HEK293 (cell line): ENCODE measurements around the gene ZEB2.

Experiments
- CTCF ChIA-PET: fragments of 350-600 bp; formaldehyde crosslinking; extraction: SDS; loops from one replicate; lab custom pipeline; 2021; ENCODE audit warnings: antibody characterized with exemption; lab: Yijun Ruan, JAX
- POLR2A ChIA-PET: fragments of 300-600 bp; formaldehyde crosslinking; extraction: SDS; loops from one replicate; lab custom pipeline; 2020; ENCODE audit warnings: antibody characterized with exemption, inconsistent platforms; lab: Yijun Ruan, JAX
- H3K27ac ChIP-seq: fragments of 200-500 bp; sonication (Bioruptor generic); 2 replicates; pipeline ENCODE4 v1.5.1; 2014; ENCODE audit warnings: low read depth, low read length, control low read depth, inconsistent platforms; ENCODE audit errors: extremely low read depth
- H3K36me3 ChIP-seq, 2 experiments: fragments of 200-500 bp in 1 of 2; sonication (Bioruptor generic) in 1 of 2; 1 replicate in 1 of 2; 2 replicates in 1 of 2; pipeline ENCODE4 v1.5.1; 2014 to 2017; ENCODE audit warnings: inconsistent platforms in 2 of 2, low read length in 2 of 2; ENCODE audit not compliant: control insufficient read depth in 2 of 2, insufficient read depth in 1 of 2
- H3K4me1 ChIP-seq: fragments of 200-500 bp; sonication (Bioruptor generic); 2 replicates; pipeline ENCODE4 v1.5.1; 2014; ENCODE audit warnings: mild to moderate bottlenecking, low read length, inconsistent platforms; ENCODE audit not compliant: control insufficient read depth, insufficient read depth
- H3K4me3 ChIP-seq: 2 replicates; pipeline ENCODE4 v1.5.1; 2011; ENCODE audit warnings: low read depth, mild to moderate bottlenecking, control low read depth, low read length, moderate library complexity
- H3K9me3 ChIP-seq: fragments of 200-500 bp; sonication (Bioruptor generic); 2 replicates; pipeline ENCODE4 v1.5.1; 2014; ENCODE audit warnings: low read depth, low read length, inconsistent platforms; ENCODE audit not compliant: control insufficient read depth, insufficient read depth
- BCL11B ChIP-seq: fragments of 450-650 bp; formaldehyde crosslinking; IDR thresholded peaks from 2 replicates; pipeline ENCODE4 v1.5.1; 2016; ENCODE audit warnings: low read depth, missing biosample characterization, missing genetic modification characterization
- HOXC10 ChIP-seq: sonication (generic); formaldehyde crosslinking; IDR thresholded peaks from 2 replicates; pipeline ENCODE4 v1.8.1; 2023; ENCODE audit warnings: mild to moderate bottlenecking, missing genetic modification reagents
- HOXD13 ChIP-seq: sonication (generic); formaldehyde crosslinking; IDR thresholded peaks from 2 replicates; pipeline ENCODE4 v1.8.0; 2022; ENCODE audit warnings: missing genetic modification reagents, borderline replicate concordance
- KLF8 ChIP-seq: fragments of 450-650 bp; formaldehyde crosslinking; IDR thresholded peaks from 2 replicates; pipeline ENCODE4 v1.5.1; 2016; ENCODE audit warnings: missing biosample characterization, missing genetic modification characterization
- MYNN ChIP-seq: fragments of 450-650 bp; formaldehyde crosslinking; IDR thresholded peaks from 2 replicates; pipeline ENCODE4 v1.5.1; 2016; ENCODE audit warnings: missing biosample characterization, missing genetic modification characterization, borderline replicate concordance
- PRDM10 ChIP-seq: fragments of 450-650 bp; formaldehyde crosslinking; IDR thresholded peaks from 2 replicates; pipeline ENCODE4 v1.5.1; 2016; ENCODE audit warnings: missing biosample characterization, missing genetic modification characterization
- WT1 ChIP-seq: fragments of 450-650 bp; formaldehyde crosslinking; IDR thresholded peaks from 2 replicates; pipeline ENCODE4 v1.5.1; 2016; ENCODE audit warnings: missing biosample characterization, missing genetic modification characterization
- ZFP41 ChIP-seq: fragments of 450-650 bp; formaldehyde crosslinking; IDR thresholded peaks from 2 replicates; pipeline ENCODE4 v1.5.1; 2016; ENCODE audit warnings: missing biosample characterization, missing genetic modification characterization, borderline replicate concordance
- ZNF157 ChIP-seq: fragments of 450-650 bp; formaldehyde crosslinking; IDR thresholded peaks from 2 replicates; pipeline ENCODE4 v1.5.1; 2016; ENCODE audit warnings: missing biosample characterization, missing genetic modification characterization
- ZNF214 ChIP-seq: fragments of 450-650 bp; formaldehyde crosslinking; IDR thresholded peaks from 2 replicates; pipeline ENCODE4 v1.5.1; 2017; ENCODE audit warnings: missing biosample characterization, mild to moderate bottlenecking, missing genetic modification characterization, borderline replicate concordance
- ZNF221 ChIP-seq: fragments of 450-650 bp; formaldehyde crosslinking; IDR thresholded peaks from 2 replicates; pipeline ENCODE4 v1.5.1; 2017; ENCODE audit warnings: missing biosample characterization, missing genetic modification characterization, borderline replicate concordance
- ZNF223 ChIP-seq: fragments of 450-650 bp; formaldehyde crosslinking; IDR thresholded peaks from 2 replicates; pipeline ENCODE4 v1.5.1; 2016; ENCODE audit warnings: missing biosample characterization, missing genetic modification characterization
- ZNF426 ChIP-seq: fragments of 450-650 bp; formaldehyde crosslinking; IDR thresholded peaks from 2 replicates; pipeline ENCODE4 v1.5.1; 2017; ENCODE audit warnings: missing biosample characterization, missing genetic modification characterization, mild to moderate bottlenecking, inconsistent platforms, moderate library complexity
- ZNF510 ChIP-seq: fragments of 450-650 bp; formaldehyde crosslinking; IDR thresholded peaks from 2 replicates; pipeline ENCODE4 v1.5.1; 2018; ENCODE audit warnings: mild to moderate bottlenecking, missing genetic modification characterization, missing biosample characterization; ENCODE audit not compliant: insufficient replicate concordance
- ZNF530 ChIP-seq: fragments of 450-650 bp; formaldehyde crosslinking; IDR thresholded peaks from 2 replicates; pipeline ENCODE4 v1.5.1; 2016; ENCODE audit warnings: low read depth, missing biosample characterization, missing genetic modification characterization
- ZNF596 ChIP-seq: fragments of 450-650 bp; IDR thresholded peaks from 2 replicates; pipeline ENCODE4 v1.5.0; 2018; ENCODE audit warnings: missing biosample characterization, mild to moderate bottlenecking, missing genetic modification characterization, moderate library complexity
- ZNF701 ChIP-seq: fragments of 450-650 bp; formaldehyde crosslinking; IDR thresholded peaks from 2 replicates; pipeline ENCODE4 v1.5.1; 2016; ENCODE audit warnings: missing biosample characterization, missing genetic modification characterization
- ZNF707 ChIP-seq: fragments of 450-650 bp; formaldehyde crosslinking; IDR thresholded peaks from 2 replicates; pipeline ENCODE4 v1.5.1; 2016; ENCODE audit warnings: missing biosample characterization, missing genetic modification characterization
- ZNF837 ChIP-seq: fragments of 450-650 bp; formaldehyde crosslinking; IDR thresholded peaks from 2 replicates; pipeline ENCODE4 v1.5.1; 2016; ENCODE audit warnings: missing biosample characterization, missing genetic modification characterization
- TF ChIP-seq, protein P1 (sequence below): fragments of 450-650 bp; formaldehyde crosslinking; IDR thresholded peaks from 2 replicates; pipeline ENCODE4 v1.5.1; 2016; ENCODE audit warnings: missing biosample characterization, missing genetic modification characterization
- TF ChIP-seq, protein P2 (sequence below): fragments of 450-650 bp; formaldehyde crosslinking; IDR thresholded peaks from 2 replicates; pipeline ENCODE4 v1.5.1; 2016; ENCODE audit warnings: missing biosample characterization, missing genetic modification characterization, borderline replicate concordance
- TF ChIP-seq, protein P3 (sequence below): fragments of 450-650 bp; formaldehyde crosslinking; IDR thresholded peaks from 2 replicates; pipeline ENCODE4 v1.5.1; 2016; ENCODE audit warnings: missing biosample characterization, missing genetic modification characterization

Gene ZEB2

GRCh38 chr2:144490017-144490416 is 29.9 kb downstream of the ZEB2 start:
- no peak overlapping the region for H3K4me3 ChIP-seq
- ChIA-PET POLR2A (no interaction called here), CTCF (no interaction called here)
- no peak overlapping the region for H3K27ac ChIP-seq
- TF ChIP-seq, protein P1, sequence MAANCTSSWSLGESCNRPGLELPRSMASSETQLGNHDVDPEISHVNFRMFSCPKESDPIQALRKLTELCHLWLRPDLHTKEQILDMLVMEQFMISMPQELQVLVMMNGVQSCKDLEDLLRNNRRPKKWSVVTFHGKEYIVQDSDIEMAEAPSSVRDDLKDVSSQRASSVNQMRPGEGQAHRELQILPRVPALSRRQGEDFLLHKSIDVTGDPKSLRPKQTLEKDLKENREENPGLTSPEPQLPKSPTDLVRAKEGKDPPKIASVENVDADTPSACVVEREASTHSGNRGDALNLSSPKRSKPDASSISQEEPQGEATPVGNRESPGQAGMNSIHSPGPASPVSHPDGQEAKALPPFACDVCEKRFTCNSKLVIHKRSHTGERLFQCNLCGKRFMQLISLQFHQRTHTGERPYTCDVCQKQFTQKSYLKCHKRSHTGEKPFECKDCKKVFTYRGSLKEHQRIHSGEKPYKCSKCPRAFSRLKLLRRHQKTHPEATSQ (tag by site-specific recombination), result no peak
- no peak for TF ChIP-seq ZNF530
- no peak for TF ChIP-seq ZNF596 (tag by site-specific recombination)
- TF ChIP-seq ZNF701 (tag by site-specific recombination), result no peak
- no peak for TF ChIP-seq MYNN (tag by site-specific recombination)
- TF ChIP-seq ZNF510, result no peak
- no peak for TF ChIP-seq ZNF426 (tag by site-specific recombination)
- H3K36me3 ChIP-seq, result no peaks in the 10 kb centered on the region
- H3K4me1 ChIP-seq, result no peaks in the 10 kb centered on the region; the same call in 1 of the 2 replicates
- H3K9me3 ChIP-seq, result no peaks in the 10 kb centered on the region

- CTCF ChIA-PET, result no interaction called here
- H3K27ac ChIP-seq, result no peak overlapping the region
- POLR2A ChIA-PET, result no interaction called here
- H3K36me3 ChIP-seq, result no peaks in the 10 kb centered on the region
- H3K4me1 ChIP-seq, result no peaks in the 10 kb centered on the region; the same call in 1 of the 2 replicates
- H3K9me3 ChIP-seq, result no peaks in the 10 kb centered on the region
- TF ChIP-seq ZNF157 (tag by site-specific recombination) (no peak), HOXD13 (CRISPR knock-in tag) (no peak), ZFP41 (tag by site-specific recombination) (no peak), ZNF837 (tag by site-specific recombination) (no peak), HOXC10 (no peak), KLF8 (tag by site-specific recombination) (no peak), BCL11B (tag by site-specific recombination) (no peak), WT1 (no peak), PRDM10 (tag by site-specific recombination) (no peak), ZNF221 (tag by site-specific recombination) (no peak), ZNF223 (no peak), ZNF214 (no peak), ZNF707 (tag by site-specific recombination) (no peak)
- TF ChIP-seq, protein P2, sequence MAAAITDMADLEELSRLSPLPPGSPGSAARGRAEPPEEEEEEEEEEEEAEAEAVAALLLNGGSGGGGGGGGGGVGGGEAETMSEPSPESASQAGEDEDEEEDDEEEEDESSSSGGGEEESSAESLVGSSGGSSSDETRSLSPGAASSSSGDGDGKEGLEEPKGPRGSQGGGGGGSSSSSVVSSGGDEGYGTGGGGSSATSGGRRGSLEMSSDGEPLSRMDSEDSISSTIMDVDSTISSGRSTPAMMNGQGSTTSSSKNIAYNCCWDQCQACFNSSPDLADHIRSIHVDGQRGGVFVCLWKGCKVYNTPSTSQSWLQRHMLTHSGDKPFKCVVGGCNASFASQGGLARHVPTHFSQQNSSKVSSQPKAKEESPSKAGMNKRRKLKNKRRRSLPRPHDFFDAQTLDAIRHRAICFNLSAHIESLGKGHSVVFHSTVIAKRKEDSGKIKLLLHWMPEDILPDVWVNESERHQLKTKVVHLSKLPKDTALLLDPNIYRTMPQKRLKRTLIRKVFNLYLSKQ (tag by site-specific recombination), result no peak
- TF ChIP-seq, protein P3, sequence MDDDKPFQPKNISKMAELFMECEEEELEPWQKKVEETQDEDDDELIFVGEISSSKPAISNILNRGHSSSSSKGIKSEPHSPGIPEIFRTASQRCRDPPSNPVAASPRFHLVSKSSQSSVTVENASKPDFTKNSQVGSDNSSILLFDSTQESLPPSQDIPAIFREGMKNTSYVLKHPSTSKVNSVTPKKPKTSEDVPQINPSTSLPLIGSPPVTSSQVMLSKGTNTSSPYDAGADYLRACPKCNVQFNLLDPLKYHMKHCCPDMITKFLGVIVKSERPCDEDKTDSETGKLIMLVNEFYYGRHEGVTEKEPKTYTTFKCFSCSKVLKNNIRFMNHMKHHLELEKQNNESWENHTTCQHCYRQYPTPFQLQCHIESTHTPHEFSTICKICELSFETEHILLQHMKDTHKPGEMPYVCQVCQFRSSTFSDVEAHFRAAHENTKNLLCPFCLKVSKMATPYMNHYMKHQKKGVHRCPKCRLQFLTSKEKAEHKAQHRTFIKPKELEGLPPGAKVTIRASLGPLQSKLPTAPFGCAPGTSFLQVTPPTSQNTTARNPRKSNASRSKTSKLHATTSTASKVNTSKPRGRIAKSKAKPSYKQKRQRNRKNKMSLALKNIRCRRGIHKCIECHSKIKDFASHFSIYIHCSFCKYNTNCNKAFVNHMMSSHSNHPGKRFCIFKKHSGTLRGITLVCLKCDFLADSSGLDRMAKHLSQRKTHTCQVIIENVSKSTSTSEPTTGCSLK (tag by site-specific recombination), result no peak
- TF ChIP-seq, all 188 proteins: peak for 0
- H3K4me3 ChIP-seq, result no peak overlapping the region
Observed at GRCh38 chr2:144489315-144489916, 30.5 kb downstream of the ZEB2 start.
